Tongue (tissue), 2 donors: ENCODE data around the gene WNT8A. TPM values are rescaled to one million over a fixed set of nuclear protein-coding genes. Genes with fewer than 3 reads are reported as not detected.

Experiments used
- small RNA-seq: library from RNA; depleted of rRNA; stranded (forward); fragments of <200 nt; gene quantifications from one replicate; pipeline ENCODE3, GENCODE V24; 2014; ENCODE audit warnings: low replicate concordance
- total RNA-seq: library from RNA; depleted of rRNA; stranded (reverse); fragments of >200 nt; gene quantifications from one replicate; pipeline ENCODE4 v1.2.3, GENCODE V29; 2014

WNT8A gene
- total RNA-seq, 1 donor from 2014 or later, result not detected

Small RNA genes within 50 kb of the gene (small RNA-seq; reads per million reads assigned to genes)
- gene RNU6-1148P, result not detected
- gene RNU6-460P, result not detected
- gene RNU6-888P, result not detected

Other genes starting within 250 kb of the WNT8A start
- 254 TPM for gene MYOT, start 216.2 kb upstream of the WNT8A start, total RNA-seq
- 1.9 TPM for gene PKD2L2, start 194.6 kb upstream of the WNT8A start, total RNA-seq
- 48.2 TPM for gene FAM13B, start 51.0 kb upstream of the WNT8A start, total RNA-seq
- 1.4 TPM for gene NME5, start 55.4 kb downstream of the WNT8A start, total RNA-seq
- 54.1 TPM for gene BRD8, start 94.6 kb downstream of the WNT8A start, total RNA-seq
- gene KIF20A, start 95.1 kb downstream of the WNT8A start, total RNA-seq, result 24.8 TPM
- 35.0 TPM for gene CDC23, start 129.3 kb downstream of the WNT8A start, total RNA-seq
- gene GFRA3, start 190.6 kb downstream of the WNT8A start, total RNA-seq, result 4.1 TPM
- 4.4 TPM for gene CDC25C, start 247.8 kb downstream of the WNT8A start, total RNA-seq